Suppressor macrophage (primary cell): ENCODE data around the gene HPS5.
"Not testable (repeated sequence)": the region's sequence is repeated elsewhere in the genome, so short reads cannot be mapped to it uniquely, and the experiment has no call there.

Source experiments
- DNase-seq, 4 experiments: peaks; one replicate each; pipeline ENCODE4 v3.0.0-alpha.2; 2020 to 2022

The HPS5 gene

GRCh38 chr11:18269252-18269651 lies 52.7 kb downstream of the HPS5 start:
- not testable (repeated sequence) for DNase-seq

GRCh38 chr11:18267335-18268133 lies 54.4 kb downstream of the HPS5 start:
- not testable (repeated sequence) for DNase-seq

GRCh38 chr11:18265949-18266348 lies 56.0 kb downstream of the HPS5 start, which contains the start of gene SAA1:
SAA1 (plus strand) TSS chr11:18266264; CDS start chr11:18266888, 624 bp downstream.
- no peak for DNase-seq

- peak in 3 of 4 experiments; percentile 27 to 51 (median 36) for DNase-seq
Measured at GRCh38 chr11:18264677-18265555, 57.0 kb downstream of the HPS5 start.

- no peak for DNase-seq
Measured at GRCh38 chr11:18264035-18264434, 57.9 kb downstream of the HPS5 start.

GRCh38 chr11:18262681-18263350 lies 59.1 kb downstream of the HPS5 start:
- not testable (repeated sequence) for DNase-seq

- DNase-seq, result no peak
Measured at GRCh38 chr11:18261721-18262120, 60.2 kb downstream of the HPS5 start.

- no peak for DNase-seq
Measured at GRCh38 chr11:18259259-18259658, 62.7 kb downstream of the HPS5 start.

- DNase-seq, result peak in 1 of 4 experiments; percentile 17
Measured at GRCh38 chr11:18254781-18255361, 67.1 kb downstream of the HPS5 start.

- no peak for DNase-seq
Measured at GRCh38 chr11:18253778-18254338, 68.1 kb downstream of the HPS5 start.

GRCh38 chr11:18253233-18253632 lies 68.7 kb downstream of the HPS5 start:
- no peak for DNase-seq

GRCh38 chr11:18248561-18248960 lies 73.4 kb downstream of the HPS5 start, which contains the start of gene SAA2:
SAA2 (minus strand) TSS chr11:18248668; CDS start chr11:18248011, 657 bp downstream.
- no peak for DNase-seq

GRCh38 chr11:18247191-18247581 lies 74.8 kb downstream of the HPS5 start:
- not testable (repeated sequence) for DNase-seq

- DNase-seq, result peak; percentile 7 to 46 (median 30)
Measured at GRCh38 chr11:18246379-18247190, 75.4 kb downstream of the HPS5 start.

GRCh38 chr11:18245396-18245795 lies 76.5 kb downstream of the HPS5 start:
- DNase-seq, result no peak

- peak; percentile 84 to 94 (median 86) for DNase-seq
Measured at GRCh38 chr11:18243783-18244362, 78.1 kb downstream of the HPS5 start.

GRCh38 chr11:18239655-18240054 lies 82.3 kb downstream of the HPS5 start:
- DNase-seq, result no peak

GRCh38 chr11:18236664-18237356 lies 85.1 kb downstream of the HPS5 start, which contains the start of gene SAA4:
SAA4 (minus strand) TSS chr11:18236802; CDS start chr11:18235926, 876 bp downstream.
- no peak for DNase-seq

- DNase-seq, result no peak
Measured at GRCh38 chr11:18235394-18236334, 86.3 kb downstream of the HPS5 start.
